H9 (cell line): ENCODE results near the gene COL4A4. TPM values are rescaled to one million over a fixed set of nuclear protein-coding genes. Genes with fewer than 3 reads are reported as not detected.

ENCODE experiments used
- DNase-seq: peaks from one replicate; pipeline ENCODE4 v3.0.0-alpha.2; 2017
- H2AFZ ChIP-seq: one replicate; pipeline ENCODE4 v1.6.1; 2013; ENCODE audit warnings: mild to moderate bottlenecking, low read length, control low read depth, moderate library complexity
- H2AK5ac ChIP-seq: 2 replicates; pipeline ENCODE4 v1.6.1; 2013; ENCODE audit warnings: low read length, control low read depth, mixed read lengths; ENCODE audit not compliant: insufficient read length
- H2BK120ac ChIP-seq: one replicate; pipeline ENCODE4 v1.6.1; 2013; ENCODE audit warnings: low read depth, mild to moderate bottlenecking, low read length, control low read depth, inconsistent platforms; ENCODE audit not compliant: poor library complexity, severe bottlenecking
- H2BK12ac ChIP-seq: 2 replicates; pipeline ENCODE4 v1.6.1; 2013; ENCODE audit warnings: low read length, control low read depth, mixed read lengths, low read depth; ENCODE audit not compliant: insufficient read length
- H2BK15ac ChIP-seq: 2 replicates; pipeline ENCODE4 v1.6.1; 2013; ENCODE audit warnings: low read depth, low read length, control low read depth
- H2BK20ac ChIP-seq: one replicate; pipeline ENCODE4 v1.6.1; 2013; ENCODE audit warnings: low read depth, mild to moderate bottlenecking, low read length, control low read depth, inconsistent platforms; ENCODE audit not compliant: poor library complexity, severe bottlenecking
- H2BK5ac ChIP-seq: 2 replicates; pipeline ENCODE4 v1.6.1; 2013; ENCODE audit warnings: low read length, control low read depth, mixed read lengths; ENCODE audit not compliant: insufficient read length
- H3K14ac ChIP-seq: 2 replicates; pipeline ENCODE4 v1.6.1; 2013; ENCODE audit warnings: low read length, control low read depth; ENCODE audit not compliant: insufficient read depth
- H3K18ac ChIP-seq: 2 replicates; pipeline ENCODE4 v1.6.1; 2013; ENCODE audit warnings: low read depth, mild to moderate bottlenecking, mixed read lengths, low read length, control low read depth; ENCODE audit not compliant: insufficient read length
- H3K23ac ChIP-seq: 2 replicates; pipeline ENCODE4 v1.6.1; 2013; ENCODE audit warnings: low read length, control low read depth, mixed read lengths, low read depth; ENCODE audit not compliant: insufficient read length
- H3K23me2 ChIP-seq: 2 replicates; pipeline ENCODE4 v1.6.1; 2013; ENCODE audit warnings: low read depth, mild to moderate bottlenecking, mixed read lengths, low read length, control low read depth; ENCODE audit not compliant: insufficient read length, poor library complexity, severe bottlenecking
- H3K27ac ChIP-seq: 2 replicates; pipeline ENCODE4 v1.5.1; 2013; ENCODE audit warnings: low read length, control low read depth, mixed read lengths, low read depth; ENCODE audit not compliant: insufficient read length
- H3K27me3 ChIP-seq: 2 replicates; pipeline ENCODE4 v1.6.1; 2013; ENCODE audit warnings: low read length, control low read depth, inconsistent platforms; ENCODE audit not compliant: insufficient read depth
- H3K4ac ChIP-seq: 2 replicates; pipeline ENCODE4 v1.6.1; 2013; ENCODE audit warnings: low read depth, mild to moderate bottlenecking, control low read depth, inconsistent platforms, low read length, moderate library complexity
- H3K4me1 ChIP-seq: 2 replicates; pipeline ENCODE4 v1.6.1; 2013; ENCODE audit warnings: low read length, control low read depth, inconsistent platforms; ENCODE audit not compliant: insufficient read depth
- H3K4me2 ChIP-seq: 2 replicates; pipeline ENCODE4 v1.6.1; 2013; ENCODE audit warnings: low read length, control low read depth, mixed read lengths; ENCODE audit not compliant: insufficient read length, insufficient read depth
- H3K56ac ChIP-seq: 2 replicates; pipeline ENCODE4 v1.6.1; 2013; ENCODE audit warnings: low read depth, mild to moderate bottlenecking, mixed read lengths, low read length, control low read depth; ENCODE audit not compliant: insufficient read length
- H3K79me1 ChIP-seq: 2 replicates; pipeline ENCODE4 v1.6.1; 2013; ENCODE audit warnings: low read depth, mild to moderate bottlenecking, moderate library complexity, low read length, control low read depth, inconsistent platforms; ENCODE audit not compliant: insufficient read depth, poor library complexity, severe bottlenecking
- H3K79me2 ChIP-seq: 2 replicates; pipeline ENCODE4 v1.6.1; 2013; ENCODE audit warnings: low read length, control low read depth, inconsistent platforms; ENCODE audit not compliant: insufficient read depth
- H3K9ac ChIP-seq: 2 replicates; pipeline ENCODE4 v1.6.1; 2013; ENCODE audit warnings: low read length, control low read depth, mixed read lengths; ENCODE audit not compliant: insufficient read length; ENCODE audit errors: extremely low read depth
- H3K9me3 ChIP-seq: one replicate; pipeline ENCODE4 v1.6.1; 2013; ENCODE audit warnings: low read depth, low read length, inconsistent platforms; ENCODE audit not compliant: control insufficient read depth
- H3T11ph ChIP-seq: one replicate; pipeline ENCODE4 v1.6.1; 2013; ENCODE audit warnings: mild to moderate bottlenecking, low read length, control low read depth, inconsistent platforms
- H4K20me1 ChIP-seq: one replicate; pipeline ENCODE4 v1.6.1; 2013; ENCODE audit not compliant: control insufficient read depth, insufficient read length, insufficient read depth
- H4K5ac ChIP-seq: 2 replicates; pipeline ENCODE4 v1.6.1; 2013; ENCODE audit warnings: low read depth, mild to moderate bottlenecking, mixed read lengths, low read length, control low read depth; ENCODE audit not compliant: insufficient read length
- H4K8ac ChIP-seq: replicated peaks from 2 replicates; pipeline ENCODE4 v1.6.1; 2013; ENCODE audit warnings: low read length, control low read depth, mixed read lengths, low read depth; ENCODE audit not compliant: insufficient read length
- H4K91ac ChIP-seq: 2 replicates; pipeline ENCODE4 v1.6.1; 2013; ENCODE audit warnings: low read depth, mild to moderate bottlenecking, moderate library complexity, mixed read lengths, low read length, control low read depth; ENCODE audit not compliant: insufficient read length
- H3K27ac Mint-ChIP-seq, 3 experiments: 2 replicates in 2 of 3; 3 replicates in 1 of 3; pipeline ENCODE4 v1.8.0; 2020 to 2021; ENCODE audit warnings: mixed read lengths in 3 of 3, mild to moderate bottlenecking in 1 of 3, moderate library complexity in 1 of 3
- H3K27me3 Mint-ChIP-seq: 2 replicates; pipeline ENCODE4 v1.8.0; 2021; ENCODE audit warnings: low read depth, mild to moderate bottlenecking, moderate library complexity, mixed read lengths
- H3K36me3 Mint-ChIP-seq, 3 experiments: 2 replicates in 2 of 3; 3 replicates in 1 of 3; pipeline ENCODE4 v1.8.0; 2020 to 2021; ENCODE audit warnings: low read depth in 3 of 3, mixed read lengths in 3 of 3; ENCODE audit not compliant: insufficient read depth in 1 of 3
- H3K4me1 Mint-ChIP-seq, 2 experiments: 2 replicates each; pipeline ENCODE4 v1.8.0; 2020; ENCODE audit warnings: mixed read lengths in 2 of 2
- H3K4me3 Mint-ChIP-seq, 2 experiments: 2 replicates in 1 of 2; 3 replicates in 1 of 2; pipeline ENCODE4 v1.8.0; 2020 to 2021; ENCODE audit warnings: mild to moderate bottlenecking in 2 of 2, mixed read lengths in 2 of 2, moderate library complexity in 1 of 2
- H3K9me3 Mint-ChIP-seq, 2 experiments: 2 replicates in 1 of 2; 3 replicates in 1 of 2; pipeline ENCODE4 v1.8.0; 2020; ENCODE audit warnings: mild to moderate bottlenecking in 2 of 2, mixed read lengths in 2 of 2, moderate library complexity in 1 of 2
- WGBS: extraction: QIAGEN DNeasy Blood & Tissue Kit; methylation state at CpG from one replicate; pipeline ENCODE4 v1.1.7; 2013; ENCODE audit warnings: missing lambda C conversion rate, low lambda C conversion rate, mixed read lengths; ENCODE audit not compliant: insufficient read length; ENCODE audit errors: extremely low coverage; 5-methylcytosine and 5-hydroxymethylcytosine counted together
- total RNA-seq: library from RNA; stranded (reverse); gene quantifications from 2 replicates; pipeline ENCODE4 v1.2.1, GENCODE V29; 2021
- TF ChIP-seq, protein P1 (sequence below): fragments of 200-600 bp; sonication (generic); conservative IDR thresholded peaks from 3 replicates; pipeline ENCODE4 v1.8.0; 2021; ENCODE audit warnings: antibody characterized with exemption, mild to moderate bottlenecking

COL4A4 gene
- total RNA-seq, 1 experiment from 2014 or later, result 0.92 TPM

DNA sequence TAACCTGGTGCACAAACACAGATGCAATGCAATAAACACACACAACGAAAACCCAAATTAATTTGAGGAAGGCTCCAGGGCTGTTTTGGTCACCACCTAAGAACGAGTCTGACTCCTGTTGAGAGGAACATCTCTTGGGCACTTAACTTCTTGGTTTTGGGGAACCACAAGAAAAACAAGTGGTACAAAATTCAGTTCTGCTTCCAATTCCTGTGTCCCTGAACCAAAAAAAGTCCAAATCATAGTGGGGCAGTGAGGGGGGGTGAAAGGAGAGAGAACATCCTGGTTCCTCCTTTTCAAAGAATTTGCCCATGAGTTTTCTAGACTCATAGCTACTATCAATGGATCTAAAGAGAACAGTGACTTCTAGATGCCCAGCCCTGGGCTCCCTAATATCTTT, 143.6 kb downstream of the COL4A4 start:
- no peak for DNase-seq
- no peak overlapping the region for H2BK120ac ChIP-seq
- no peaks in the 10 kb centered on the region for H3K4me1 ChIP-seq
- H3K4me2 ChIP-seq, result no peak overlapping the region
- H3K56ac ChIP-seq, result no peak overlapping the region
- Mint-ChIP-seq H3K36me3 (no peaks in the 10 kb centered on the region; a peak in 1 of 7 replicates), H3K4me1 (peaks cover 8 to 10% of the 10 kb centered on the region in 2 experiments; a peak in 2 of 4 replicates), H3K27me3 (no peaks in the 10 kb centered on the region), H3K27ac (no peak overlapping the region), H3K4me3 (no peak overlapping the region), H3K9me3 (no peaks in the 10 kb centered on the region)
- no peak overlapping the region for H3K9ac ChIP-seq
- no peaks in the 10 kb centered on the region for H3K27me3 ChIP-seq
- H3K4ac ChIP-seq, result no peak overlapping the region
- H2BK15ac ChIP-seq, result no peak overlapping the region
- no peak overlapping the region for H2BK20ac ChIP-seq
- H3K23me2 ChIP-seq, result no peaks in the 10 kb centered on the region
- TF ChIP-seq, protein P1, sequence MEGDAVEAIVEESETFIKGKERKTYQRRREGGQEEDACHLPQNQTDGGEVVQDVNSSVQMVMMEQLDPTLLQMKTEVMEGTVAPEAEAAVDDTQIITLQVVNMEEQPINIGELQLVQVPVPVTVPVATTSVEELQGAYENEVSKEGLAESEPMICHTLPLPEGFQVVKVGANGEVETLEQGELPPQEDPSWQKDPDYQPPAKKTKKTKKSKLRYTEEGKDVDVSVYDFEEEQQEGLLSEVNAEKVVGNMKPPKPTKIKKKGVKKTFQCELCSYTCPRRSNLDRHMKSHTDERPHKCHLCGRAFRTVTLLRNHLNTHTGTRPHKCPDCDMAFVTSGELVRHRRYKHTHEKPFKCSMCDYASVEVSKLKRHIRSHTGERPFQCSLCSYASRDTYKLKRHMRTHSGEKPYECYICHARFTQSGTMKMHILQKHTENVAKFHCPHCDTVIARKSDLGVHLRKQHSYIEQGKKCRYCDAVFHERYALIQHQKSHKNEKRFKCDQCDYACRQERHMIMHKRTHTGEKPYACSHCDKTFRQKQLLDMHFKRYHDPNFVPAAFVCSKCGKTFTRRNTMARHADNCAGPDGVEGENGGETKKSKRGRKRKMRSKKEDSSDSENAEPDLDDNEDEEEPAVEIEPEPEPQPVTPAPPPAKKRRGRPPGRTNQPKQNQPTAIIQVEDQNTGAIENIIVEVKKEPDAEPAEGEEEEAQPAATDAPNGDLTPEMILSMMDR, result no peak
- H4K5ac ChIP-seq, result no peak overlapping the region
- H2AK5ac ChIP-seq, result no peak overlapping the region
- H3K79me1 ChIP-seq, result no peaks in the 10 kb centered on the region
- no peak overlapping the region for H3T11ph ChIP-seq
- H3K14ac ChIP-seq, result no peak overlapping the region
- no peak overlapping the region for H2BK5ac ChIP-seq
- H3K27ac ChIP-seq, result no peak overlapping the region
- no peak overlapping the region for H3K23ac ChIP-seq
- no peak overlapping the region for H2BK12ac ChIP-seq
- no peak overlapping the region for H3K18ac ChIP-seq
- no peaks in the 10 kb centered on the region for H4K20me1 ChIP-seq
- no peak overlapping the region for H4K8ac ChIP-seq
- no peak overlapping the region for H4K91ac ChIP-seq
- no peaks in the 10 kb centered on the region for H3K9me3 ChIP-seq
- H2AFZ ChIP-seq, result no peak overlapping the region
- no peaks in the 10 kb centered on the region for H3K79me2 ChIP-seq
- WGBS, result no CpG with 5 or more reads among the region's 2 CpGs
